HG02678 (cell line): ENCODE measurements around the gene MAGI2.
"Not testable (repeated sequence)": the region's sequence is repeated elsewhere in the genome, so short reads cannot be mapped to it uniquely, and the experiment has no call there.

Experiments used
- ATAC-seq: cut with Tn5 transposase; IDR thresholded peaks from one replicate; pipeline ENCODE4 v1.9.1; 2021; ENCODE audit warnings: mild to moderate bottlenecking, moderate library complexity; ENCODE audit not compliant: unreplicated experiment

MAGI2 gene

GRCh38 chr7:78024591-78024990, 1428.9 kb downstream of the MAGI2 start:
- ATAC-seq = no peak

- ATAC-seq = no peak
Observed at GRCh38 chr7:78023191-78023590, 1430.3 kb downstream of the MAGI2 start.

- no peak for ATAC-seq
Observed at GRCh38 chr7:78022165-78022564, 1431.3 kb downstream of the MAGI2 start.

- ATAC-seq = no peak
Observed at GRCh38 chr7:78020874-78021249, 1432.6 kb downstream of the MAGI2 start.

GRCh38 chr7:78020136-78020873, 1433.2 kb downstream of the MAGI2 start:
- ATAC-seq = peak; percentile 32

- ATAC-seq = peak; percentile 81
Observed at GRCh38 chr7:78019447-78020135, 1433.9 kb downstream of the MAGI2 start.

GRCh38 chr7:78018641-78019446, 1434.6 kb downstream of the MAGI2 start:
- ATAC-seq = peak; percentile 23

- no peak for ATAC-seq
Observed at GRCh38 chr7:78017591-78018100, 1435.8 kb downstream of the MAGI2 start.

- ATAC-seq = no peak
Observed at GRCh38 chr7:78015574-78016260, 1437.8 kb downstream of the MAGI2 start.

GRCh38 chr7:78014401-78014800, 1439.1 kb downstream of the MAGI2 start:
- no peak for ATAC-seq

- ATAC-seq = no peak
Observed at GRCh38 chr7:78013386-78013785, 1440.1 kb downstream of the MAGI2 start.

GRCh38 chr7:78011642-78012041, 1441.8 kb downstream of the MAGI2 start:
- no peak for ATAC-seq

- no peak for ATAC-seq
Observed at GRCh38 chr7:78007231-78007630, 1446.2 kb downstream of the MAGI2 start.

- no peak for ATAC-seq
Observed at GRCh38 chr7:78006063-78006755, 1447.3 kb downstream of the MAGI2 start.

GRCh38 chr7:78002715-78003114, 1450.8 kb downstream of the MAGI2 start:
- no peak for ATAC-seq

GRCh38 chr7:78002021-78002420, 1451.4 kb downstream of the MAGI2 start:
- no peak for ATAC-seq

GRCh38 chr7:77999168-77999567, 1454.3 kb downstream of the MAGI2 start:
- not testable (repeated sequence) for ATAC-seq

- no peak for ATAC-seq
Observed at GRCh38 chr7:77995717-77996116, 1457.8 kb downstream of the MAGI2 start.

- ATAC-seq = no peak
Observed at GRCh38 chr7:77993838-77994237, 1459.6 kb downstream of the MAGI2 start.

- no peak for ATAC-seq
Observed at GRCh38 chr7:77991656-77992055, 1461.8 kb downstream of the MAGI2 start.
